Measurements from ENCODE around the gene BTF3L4. TPM values are rescaled to one million over a fixed set of nuclear protein-coding genes. Genes with fewer than 3 reads are reported as not detected.
A peak's percentile ranks its signal among the peaks of the same experiment; 100 is the strongest.
"Not testable (repeated sequence)": the region's sequence is repeated elsewhere in the genome, so short reads cannot be mapped to it uniquely, and the experiment has no call there.

BTF3L4 gene
- polyA plus RNA-seq, 3 donors = 27.0 to 116 (median 108) TPM

- peak overlapping the region in 3 of 7 donors; percentile 11 to 48 (median 36) for H3K27ac Mint-ChIP-seq
Measured at GRCh38 chr1:52049337-52049736, 6.8 kb upstream of the BTF3L4 start.

GRCh38 chr1:52053862-52054261 lies 2.2 kb upstream of the BTF3L4 start:
- H4K20me1 ChIP-seq (ENCODE audit: insufficient read depth, low read length) = peaks cover 50% of the 10 kb centered on the region
- H3K79me2 ChIP-seq (ENCODE audit: insufficient read depth, low read length) = peaks cover 96% of the 10 kb centered on the region
- no peak for DNase-seq
- no peaks in the 10 kb centered on the region for H3K27me3 ChIP-seq (ENCODE audit: control insufficient read depth in 2 of 2, insufficient read depth in 2 of 2, low read length in 2 of 2)
- peak overlapping the region in 1 of 3 experiments; percentile 89 for H3K4me3 ChIP-seq (replicated peaks in 1 of 3; ENCODE audit: low read depth in 2 of 3, low read length in 3 of 3)
- H3K27ac Mint-ChIP-seq = no peak overlapping the region
- H3K27me3 Mint-ChIP-seq (ENCODE audit: low read depth in 3 of 3) = no peaks in the 10 kb centered on the region
- peak overlapping the region; percentile 98 to 100 for H3K4me3 Mint-ChIP-seq
- no peak overlapping the region for H2AFZ ChIP-seq (ENCODE audit: insufficient read depth, low read depth, low read length, poor library complexity, severe bottlenecking)
- no peak overlapping the region for H3K27ac ChIP-seq (ENCODE audit: low read depth in 1 of 2, low read length in 2 of 2)
- WGBS (ENCODE audit: insufficient coverage) = no CpG with 5 or more reads among the region's 1 CpG
- peaks cover 15 to 30% of the 10 kb centered on the region in 2 donors for H3K36me3 Mint-ChIP-seq
- H3K4me2 ChIP-seq (replicated peaks; ENCODE audit: extremely low read depth, low read length, poor library complexity, severe bottlenecking) = peak overlapping the region; percentile 97
- peaks cover 46% of the 10 kb centered on the region for H3K4me1 Mint-ChIP-seq
- intact Hi-C loops (cut with micrococcal nuclease) = loop anchor here (10.0 kb wide), 2 partner anchors 351 to 641 kb away; partner anchors contain the start of genes COA7 (in 1 of the 2), ORC1 (in 1 of the 2) and PRPF38A (in 1 of the 2)
- peaks cover 17 to 23% of the 10 kb centered on the region in 2 donors for H3K36me3 ChIP-seq (replicated peaks in 1 of 2; ENCODE audit: control insufficient read depth in 1 of 2, insufficient read depth in 2 of 2, low read length in 2 of 2)
- H3K9ac ChIP-seq (ENCODE audit: insufficient read depth, low read length, poor library complexity, severe bottlenecking) = no peak overlapping the region
- TF ChIP-seq CTCF (IDR thresholded peaks at IDR 0.05) = no peak
- H3K4me1 ChIP-seq (ENCODE audit: control insufficient read depth in 1 of 2, insufficient read depth in 2 of 2, low read length in 2 of 2) = peaks cover 35 to 45% of the 10 kb centered on the region in 2 donors
- no peaks in the 10 kb centered on the region for H3K9me3 ChIP-seq (replicated peaks in 1 of 2; ENCODE audit: control insufficient read depth in 1 of 2, insufficient read depth in 1 of 2, low read length in 2 of 2)
- H3K9me3 Mint-ChIP-seq = peaks cover 0 to 3% (median 0%) of the 10 kb centered on the region in 7 donors

More at GRCh38 chr1:52049337-52049736, 6.8 kb upstream of the BTF3L4 start:
- Histone ChIP-seq H3K79me2 (ENCODE audit: insufficient read depth, low read length) (peaks cover 91% of the 10 kb centered on the region), H3K36me3 (replicated peaks in 1 of 2; ENCODE audit: control insufficient read depth in 1 of 2, insufficient read depth in 2 of 2, low read length in 2 of 2) (peaks cover 17 to 44% of the 10 kb centered on the region in 2 donors), H4K20me1 (ENCODE audit: insufficient read depth, low read length) (peaks cover 44% of the 10 kb centered on the region)
- H3K9me3 Mint-ChIP-seq; H2AFZ ChIP-seq (ENCODE audit: insufficient read depth, low read depth, low read length, poor library complexity, severe bottlenecking); H3K9me3 ChIP-seq (replicated peaks in 1 of 2; ENCODE audit: control insufficient read depth in 1 of 2, insufficient read depth in 1 of 2, low read length in 2 of 2); H3K27ac ChIP-seq (ENCODE audit: low read depth in 1 of 2, low read length in 2 of 2); H3K9ac ChIP-seq (ENCODE audit: insufficient read depth, low read length, poor library complexity, severe bottlenecking); H3K27me3 Mint-ChIP-seq (ENCODE audit: low read depth in 3 of 3); H3K27me3 ChIP-seq (ENCODE audit: control insufficient read depth in 2 of 2, insufficient read depth in 2 of 2, low read length in 2 of 2); H3K4me3 Mint-ChIP-seq; intact Hi-C loops (cut with micrococcal nuclease); H3K4me1 ChIP-seq (ENCODE audit: control insufficient read depth in 1 of 2, insufficient read depth in 2 of 2, low read length in 2 of 2); H3K4me2 ChIP-seq (replicated peaks; ENCODE audit: extremely low read depth, low read length, poor library complexity, severe bottlenecking); DNase-seq; H3K4me3 ChIP-seq (replicated peaks in 1 of 3; ENCODE audit: low read depth in 2 of 3, low read length in 3 of 3): not testable (repeated sequence)
- H3K36me3 Mint-ChIP-seq = peaks cover 34 to 52% of the 10 kb centered on the region in 2 donors
- no CpG with 5 or more reads among the region's 4 CpGs for whole genome bisulfite sequencing (ENCODE audit: insufficient coverage)
- H3K4me1 Mint-ChIP-seq = peaks cover 20% of the 10 kb centered on the region

Data from CD14-positive monocyte (primary cell).